Measurements from ENCODE around the gene IL36B. TPM values are rescaled to one million over a fixed set of nuclear protein-coding genes. Genes with fewer than 3 reads are reported as not detected.
A peak's percentile ranks its signal among the peaks of the same experiment; 100 is the strongest.

The IL36B gene
- total and polyA plus RNA-seq, 8 donors = not detected

GRCh38 chr2:113072584-113072983 lies 19.9 kb upstream of the IL36B start:
- H3K36me3 ChIP-seq = no peaks in the 10 kb centered on the region
- no peak for DNase-seq
- intact Hi-C loops (cut with DNase I; ENCODE audit: low total_unique reads) = no loop called here
- no peak for TF ChIP-seq POLR2AphosphoS5 (IDR thresholded peaks at IDR 0.05)
- no peak for TF ChIP-seq EP300 (IDR thresholded peaks at IDR 0.05)
- WGBS, 5 donors = 48 to 77% (median 71%) methylated on average over 3 to 4 of the region's 4 CpGs
- no peaks in the 10 kb centered on the region for H3K27me3 ChIP-seq
- no peak overlapping the region for H3K27ac ChIP-seq
- H3K4me1 ChIP-seq = peaks cover 0 to 5% (median 0%) of the 10 kb centered on the region in 4 donors
- no peak overlapping the region for H3K4me3 ChIP-seq
- H3K9me3 ChIP-seq = no peaks in the 10 kb centered on the region

DNA sequence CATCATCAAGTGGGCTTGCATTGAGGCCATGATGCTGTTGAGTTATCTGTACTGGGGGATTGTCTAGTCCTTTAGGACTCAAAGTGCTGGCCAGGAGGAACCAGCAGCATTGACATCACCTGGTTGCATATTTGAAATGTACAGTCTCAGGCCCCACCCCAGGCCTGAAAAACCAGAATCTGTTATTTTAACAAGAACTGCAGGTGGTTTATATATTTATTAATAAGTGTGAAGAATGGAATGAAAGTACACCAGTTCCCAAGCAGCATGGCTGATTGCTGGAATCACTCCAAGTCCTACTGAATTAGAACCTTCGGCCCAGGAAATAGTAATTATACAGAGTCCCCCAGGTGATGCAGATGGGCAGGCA lies 17.9 kb upstream of the IL36B start:
- intact Hi-C loops (cut with DNase I; ENCODE audit: low total_unique reads) = no loop called here
- H3K4me3 ChIP-seq = no peak overlapping the region
- no peaks in the 10 kb centered on the region for H3K4me1 ChIP-seq
- H3K27ac ChIP-seq = no peak overlapping the region
- no peaks in the 10 kb centered on the region for H3K36me3 ChIP-seq
- H3K27me3 ChIP-seq = no peaks in the 10 kb centered on the region
- no peak for TF ChIP-seq POLR2A (IDR thresholded peaks at IDR 0.05)
- TF ChIP-seq EP300 (IDR thresholded peaks at IDR 0.05) = no peak
- no peak for TF ChIP-seq POLR2AphosphoS5 (IDR thresholded peaks at IDR 0.05)
- TF ChIP-seq CTCF (IDR thresholded peaks at IDR 0.05) = no peak
- no peaks in the 10 kb centered on the region for H3K9me3 ChIP-seq
- DNase-seq = no peak
- 78 to 83% (median 82%) methylated on average over 1 of the region's 1 CpG for WGBS, 5 donors

DNA sequence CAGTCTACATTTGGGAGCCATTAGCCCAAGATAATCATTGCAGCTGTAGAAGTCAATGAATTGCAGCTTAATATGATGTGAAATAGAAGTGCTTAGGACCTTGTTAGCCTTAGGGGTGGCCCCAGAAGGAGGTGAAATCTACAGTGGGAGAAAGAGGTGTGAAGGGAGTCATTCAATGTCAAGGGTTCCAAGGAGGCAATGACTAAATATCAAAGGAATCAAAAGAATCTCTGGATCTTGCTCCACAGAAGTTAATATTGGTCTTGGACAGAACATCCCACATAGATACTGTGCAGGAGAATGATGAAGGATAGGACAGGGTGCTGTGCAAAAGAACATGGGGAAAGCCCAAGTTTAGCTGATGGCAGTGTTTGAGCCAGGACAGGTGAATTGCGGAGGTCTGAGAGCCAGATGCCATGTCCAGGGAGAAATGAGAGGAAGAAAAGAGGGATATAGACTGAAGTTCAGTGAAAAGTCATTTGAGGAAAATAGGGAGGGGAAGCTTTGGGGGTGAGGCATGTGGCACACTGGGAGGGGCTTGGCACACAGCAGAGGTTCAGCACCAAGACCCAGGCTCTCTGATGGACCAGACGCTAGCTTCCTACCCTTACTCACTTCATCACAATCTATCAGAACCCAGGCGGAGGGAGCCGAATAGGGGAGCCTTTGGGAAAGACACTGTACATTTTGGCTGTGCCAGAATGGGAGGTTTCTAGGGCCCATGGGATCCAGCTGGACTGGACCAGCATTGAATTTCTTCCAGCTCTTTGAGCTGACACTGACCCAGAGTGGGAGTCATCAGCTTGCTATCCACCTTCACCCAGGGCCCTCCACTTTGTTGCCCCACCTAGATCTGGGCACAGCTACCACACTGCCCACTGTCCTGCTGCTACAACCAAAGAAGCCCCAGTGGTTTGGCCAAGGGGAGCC lies 17.3 kb upstream of the IL36B start:
- Histone ChIP-seq H3K27ac (no peak overlapping the region), H3K36me3 (no peaks in the 10 kb centered on the region), H3K9me3 (no peaks in the 10 kb centered on the region), H3K27me3 (no peaks in the 10 kb centered on the region), H3K4me1 (no peaks in the 10 kb centered on the region), H3K4me3 (no peak overlapping the region)
- DNase-seq = no peak
- TF ChIP-seq POLR2A (IDR thresholded peaks at IDR 0.05) (no peak), POLR2AphosphoS5 (IDR thresholded peaks at IDR 0.05) (no peak), CTCF (IDR thresholded peaks at IDR 0.05) (no peak), EP300 (IDR thresholded peaks at IDR 0.05) (no peak)
- WGBS, 5 donors = 69 to 96% (median 94%) methylated on average over 4 of the region's 4 CpGs
- intact Hi-C loops (cut with DNase I; ENCODE audit: low total_unique reads) = no loop called here

- TF ChIP-seq POLR2A (IDR thresholded peaks at IDR 0.05) (no peak), EP300 (IDR thresholded peaks at IDR 0.05) (no peak), CTCF (IDR thresholded peaks at IDR 0.05) (no peak), POLR2AphosphoS5 (IDR thresholded peaks at IDR 0.05) (no peak)
- 23 to 38% (median 25%) methylated on average over 5 of the region's 5 CpGs for WGBS, 5 donors
Measured at GRCh38 chr2:113068706-113069485, 16.2 kb upstream of the IL36B start.

More at GRCh38 chr2:113068706-113069485, 16.2 kb upstream of the IL36B start:
- Histone ChIP-seq H3K27me3 (no peaks in the 10 kb centered on the region), H3K9me3 (no peaks in the 10 kb centered on the region), H3K27ac (no peak overlapping the region), H3K4me1 (no peaks in the 10 kb centered on the region), H3K36me3 (no peaks in the 10 kb centered on the region), H3K4me3 (no peak overlapping the region)
- intact Hi-C loops (cut with DNase I; ENCODE audit: low total_unique reads) = no loop called here
- DNase-seq = peak in 1 of 2 donors; percentile 45
